Measurements from ENCODE around the gene SEC14L5. TPM values are rescaled to one million over a fixed set of nuclear protein-coding genes. Genes with fewer than 3 reads are reported as not detected.

The SEC14L5 gene
- total and polyA plus RNA-seq, 2 of the 4 experiments (the other 2 are of a cell fraction): 0.07 TPM; not detected in 1

GRCh38 chr16:4990415-4990814 lies 32.3 kb downstream of the SEC14L5 start:
- H3K9ac ChIP-seq (ENCODE audit: low read depth, low read length): no peak overlapping the region
- no peaks in the 10 kb centered on the region for H3K9me3 ChIP-seq (ENCODE audit: control insufficient read depth, insufficient read depth, low read length)
- H2AFZ ChIP-seq (replicated peaks; ENCODE audit: low read length, poor library complexity): peak overlapping the region; percentile 32
- no peak for ATAC-seq (ENCODE audit: low read depth)
- H3K27me3 ChIP-seq (ENCODE audit: control insufficient read depth, insufficient read depth, low read length): peaks cover 29% of the 10 kb centered on the region
- no peak overlapping the region for H3K4ac ChIP-seq (ENCODE audit: low read depth, low read length)
- ChIA-PET CTCF (interaction anchor here (0.6 kb wide), 1 partner anchor 133 kb away, joined by 4 read pairs; no protein-coding TSS in a partner anchor), POLR2A (ENCODE audit: unreplicated experiment) (no interaction called here)
- H3K79me1 ChIP-seq (ENCODE audit: low read depth in 1 of 2, low read length in 2 of 2): no peaks in the 10 kb centered on the region
- no peak overlapping the region for H4K91ac ChIP-seq (ENCODE audit: insufficient read depth, low read depth, low read length)
- H2AK5ac ChIP-seq (ENCODE audit: low read depth, low read length): no peak overlapping the region
- no peak overlapping the region for H3K56ac ChIP-seq (ENCODE audit: extremely low read depth, insufficient read depth, low read length)
- no peak overlapping the region for H2AK9ac ChIP-seq (replicated peaks; ENCODE audit: low read depth, low read length, poor library complexity)
- 49% methylated on average over 3 of the region's 8 CpGs; no CpG with 5 or more reads in 1 of the 2 experiments for WGBS, 2 experiments (ENCODE audit: extremely low coverage in 2 of 2, insufficient read length in 1 of 2)
- no peak overlapping the region for H3K4me3 ChIP-seq (ENCODE audit: insufficient read depth, low read depth, low read length)
- no peak overlapping the region for H2BK20ac ChIP-seq (ENCODE audit: low read depth, low read length)
- H3K23ac ChIP-seq (ENCODE audit: low read depth, low read length): no peak overlapping the region
- BruUV-seq (replicated peaks): no TSS peak
- no peaks in the 10 kb centered on the region for H3K9me1 ChIP-seq (ENCODE audit: insufficient read depth, low read length)
- intact Hi-C loops (cut with micrococcal nuclease) (no loop called here), in situ Hi-C loops (cut with MboI; ENCODE audit: low sequenced_read_pairs) (no loop called here), dilution Hi-C loops (cut with HindIII; ENCODE audit: low sequenced_read_pairs, unreplicated experiment) (no loop called here)
- H2BK5ac ChIP-seq (ENCODE audit: low read depth, low read length, poor library complexity, severe bottlenecking): no peak overlapping the region
- no peaks in the 10 kb centered on the region for H3K4me1 ChIP-seq (ENCODE audit: control insufficient read depth, insufficient read depth, low read length)
- no peak overlapping the region for H4K8ac ChIP-seq (ENCODE audit: low read depth in 2 of 2, low read length in 2 of 2)
- no peak overlapping the region for H3K18ac ChIP-seq (ENCODE audit: low read depth, low read length)
- no peak overlapping the region for H3K4me2 ChIP-seq (ENCODE audit: low read depth, low read length)
- H3K27ac ChIP-seq (ENCODE audit: insufficient read depth, low read length): no peak overlapping the region
- TF ChIP-seq USF2 (IDR thresholded peaks at IDR 0.05; ENCODE audit: low read depth, low read length): no peak
- TF ChIP-seq MAFK (IDR thresholded peaks at IDR 0.05; ENCODE audit: low read depth, low read length): no peak
- TF ChIP-seq MXI1 (IDR thresholded peaks at IDR 0.05; ENCODE audit: borderline replicate concordance, low read depth, low read length): no peak
- TF ChIP-seq POLR2A (IDR thresholded peaks at IDR 0.05; ENCODE audit: low read depth, low read length): no peak
- no peak for TF ChIP-seq NFE2L2 (IDR thresholded peaks at IDR 0.05; ENCODE audit: low read depth, low read length)
- no peak for TF ChIP-seq RFX5 (IDR thresholded peaks at IDR 0.05; ENCODE audit: low read depth, low read length)
- no peak overlapping the region for H2BK120ac ChIP-seq (ENCODE audit: low read depth, low read length)
- no peak overlapping the region for H2BK15ac ChIP-seq (ENCODE audit: low read depth, low read length)
- no peak overlapping the region for H3K14ac ChIP-seq (replicated peaks; ENCODE audit: low read depth, low read length)
- H4K5ac ChIP-seq (ENCODE audit: low read depth, low read length): no peak overlapping the region
- no peaks in the 10 kb centered on the region for H4K20me1 ChIP-seq (ENCODE audit: insufficient read depth, low read length)
- H3K36me3 ChIP-seq (ENCODE audit: control insufficient read depth, insufficient read depth, low read length): no peaks in the 10 kb centered on the region
- no peak for DNase-seq
